Activated T-cell treated with anti-CD3 and anti-CD28 coated beads for 24 hours (primary cell): Measurements from ENCODE around the gene GUSB.
"Not testable (repeated sequence)": the region's sequence is repeated elsewhere in the genome, so short reads cannot be mapped to it uniquely, and the experiment has no call there.

Experiments
- DNase-seq: peaks from one replicate; pipeline ENCODE4 v3.0.0-alpha.2; 2020; ENCODE audit warnings: low read depth

The GUSB gene

DNA sequence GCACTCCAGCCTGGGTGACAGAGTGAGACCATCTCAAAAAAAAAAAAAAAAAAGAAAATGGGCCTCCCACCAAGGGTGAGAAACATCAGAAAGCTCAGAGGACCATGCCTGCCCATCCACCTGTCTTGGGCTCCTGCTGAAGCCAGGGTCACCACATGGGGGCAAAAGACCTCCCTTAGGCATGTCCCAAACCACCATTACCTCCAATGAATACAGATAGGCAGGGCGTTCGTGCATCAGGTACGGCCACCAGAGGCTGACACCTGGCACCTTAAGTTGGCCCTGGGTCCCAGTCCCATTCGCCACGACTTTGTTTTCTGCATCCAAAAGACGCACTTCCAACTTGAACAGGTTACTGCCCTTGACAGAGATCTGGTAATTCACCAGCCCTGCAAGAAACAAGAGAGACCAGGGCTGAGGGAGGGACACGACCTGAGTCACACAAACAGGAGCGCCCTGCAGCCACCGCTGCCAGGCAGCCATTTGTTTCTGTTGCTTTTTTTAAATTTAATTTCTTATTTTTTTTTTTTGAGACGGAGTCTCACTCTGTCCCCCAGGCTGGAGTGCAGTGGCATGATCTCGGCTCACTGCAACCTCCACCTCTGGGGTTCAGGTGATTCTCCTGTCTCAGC, 6.1 kb downstream of the GUSB start:
- no peak for DNase-seq

DNA sequence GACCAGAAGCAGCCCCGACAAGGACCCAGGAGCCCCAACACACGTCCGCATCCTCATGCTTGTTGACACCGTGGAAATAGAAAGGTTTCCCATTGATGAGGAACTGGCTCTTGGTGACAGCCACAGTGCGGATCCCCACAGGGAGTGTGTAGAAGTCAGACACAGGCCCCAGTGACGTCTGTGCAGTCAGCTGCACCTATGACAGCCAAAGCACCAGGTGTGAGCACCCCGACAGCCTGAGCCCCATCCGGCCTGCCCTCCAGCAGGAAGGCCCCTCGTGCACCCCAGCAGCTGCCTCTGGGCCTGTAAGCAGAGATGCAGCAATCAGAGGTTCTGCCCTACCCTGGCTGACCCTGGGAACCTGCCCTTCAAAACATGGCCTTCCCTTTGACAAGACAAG, 7.1 kb downstream of the GUSB start:
- DNase-seq: no peak

- no peak for DNase-seq
Measured at GRCh38 chr7:65974191-65974801, 7.7 kb downstream of the GUSB start.

DNA sequence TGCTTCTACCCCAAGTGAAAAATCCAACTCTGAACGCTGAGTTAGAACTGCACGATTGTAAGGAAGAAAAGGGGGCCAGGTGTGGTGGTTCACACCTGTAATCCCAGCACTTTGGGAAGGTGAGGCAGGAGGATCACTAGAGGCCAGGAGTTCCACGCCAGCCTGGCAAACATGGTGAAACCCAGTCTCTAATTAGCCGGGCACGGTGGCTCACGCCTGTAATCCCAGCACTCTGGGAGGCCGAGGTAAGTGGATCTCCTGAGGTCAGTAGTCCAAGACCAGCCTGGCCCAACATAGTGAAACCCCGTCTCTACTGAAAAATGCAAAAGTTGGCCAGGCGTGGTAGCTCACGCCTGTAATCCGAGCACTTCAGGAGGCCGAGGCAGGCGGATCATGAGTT, 9.0 kb downstream of the GUSB start:
- DNase-seq: no peak

- DNase-seq: no peak
Measured at GRCh38 chr7:65971021-65971420, 11.0 kb downstream of the GUSB start.

- DNase-seq: no peak
Measured at GRCh38 chr7:65968256-65969185, 13.5 kb downstream of the GUSB start.

- no peak for DNase-seq
Measured at GRCh38 chr7:65967361-65968155, 14.5 kb downstream of the GUSB start.

DNA sequence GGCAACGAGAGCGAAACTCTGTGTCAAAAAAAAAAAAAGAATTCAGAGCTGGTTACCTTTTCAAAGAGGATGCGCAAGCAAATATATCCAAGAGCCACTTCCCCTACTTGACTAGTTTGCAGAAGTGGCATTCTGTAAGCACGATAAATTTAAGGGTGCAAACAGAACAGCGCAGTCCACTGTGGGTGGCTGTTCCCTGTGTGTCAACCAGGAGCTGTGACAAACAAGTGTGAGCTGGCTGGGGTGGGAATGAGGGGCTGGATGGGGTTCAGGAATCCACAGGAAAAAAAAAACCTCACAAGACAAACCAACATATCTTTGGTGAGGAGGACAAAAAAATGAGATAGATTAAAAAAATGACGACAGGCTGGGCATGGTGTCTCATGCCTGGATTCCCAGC, 15.9 kb downstream of the GUSB start:
- DNase-seq: no peak

DNA sequence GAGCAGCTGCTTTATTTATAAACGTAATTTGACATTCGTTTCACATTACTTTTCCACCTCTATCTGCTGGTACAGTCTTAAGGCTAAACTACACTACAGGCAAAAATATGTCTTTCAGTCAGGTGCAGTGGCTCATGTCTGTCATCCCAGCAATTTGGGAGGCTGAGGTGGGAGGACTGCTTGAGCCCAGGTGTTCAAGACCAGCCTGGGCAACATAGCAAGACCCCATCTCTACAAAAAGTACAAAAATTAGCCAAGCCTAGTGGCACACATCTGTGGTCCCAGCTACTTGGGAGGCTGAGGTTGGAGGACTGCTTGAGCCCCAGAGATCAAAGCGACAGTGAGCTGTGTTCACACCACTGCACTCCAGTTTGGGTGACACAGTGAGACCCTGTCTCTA, 17.3 kb downstream of the GUSB start:
- DNase-seq: not testable (repeated sequence)

- DNase-seq: no peak
Measured at GRCh38 chr7:65962033-65962432, 20.0 kb downstream of the GUSB start.

DNA sequence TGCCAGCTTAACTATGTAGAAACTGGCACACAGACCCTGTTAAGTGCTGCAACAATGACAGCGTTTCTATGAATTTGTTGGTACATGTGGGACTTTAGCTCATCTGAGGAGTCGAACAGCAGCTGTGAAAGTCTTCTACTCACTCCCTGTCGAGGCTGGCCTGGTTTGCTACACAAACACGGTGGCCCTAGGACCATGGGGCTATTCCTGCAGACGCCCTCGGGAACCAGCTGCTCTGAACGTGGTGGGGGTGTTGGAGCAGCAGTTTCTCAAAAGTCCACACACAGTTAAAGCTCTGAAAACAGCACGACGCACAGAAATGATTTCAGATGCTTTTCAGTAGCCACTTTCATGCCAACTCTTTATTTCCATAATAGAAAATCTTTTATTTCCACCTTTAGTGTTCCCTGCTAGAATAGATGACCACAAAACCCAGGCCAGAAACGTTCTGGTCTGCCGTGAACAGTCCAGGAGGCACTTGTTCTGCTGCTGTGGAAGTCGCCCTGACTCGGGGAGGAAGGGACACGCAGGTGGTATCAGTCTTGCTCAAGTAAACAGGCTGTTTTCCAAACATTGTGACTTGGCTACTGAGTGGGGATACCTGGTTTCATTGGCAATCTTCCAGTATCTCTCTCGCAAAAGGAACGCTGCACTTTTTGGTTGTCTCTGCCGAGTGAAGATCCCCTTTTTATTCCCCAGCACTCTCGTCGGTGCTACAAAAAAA, 21.5 kb downstream of the GUSB start:
- DNase-seq: no peak

DNA sequence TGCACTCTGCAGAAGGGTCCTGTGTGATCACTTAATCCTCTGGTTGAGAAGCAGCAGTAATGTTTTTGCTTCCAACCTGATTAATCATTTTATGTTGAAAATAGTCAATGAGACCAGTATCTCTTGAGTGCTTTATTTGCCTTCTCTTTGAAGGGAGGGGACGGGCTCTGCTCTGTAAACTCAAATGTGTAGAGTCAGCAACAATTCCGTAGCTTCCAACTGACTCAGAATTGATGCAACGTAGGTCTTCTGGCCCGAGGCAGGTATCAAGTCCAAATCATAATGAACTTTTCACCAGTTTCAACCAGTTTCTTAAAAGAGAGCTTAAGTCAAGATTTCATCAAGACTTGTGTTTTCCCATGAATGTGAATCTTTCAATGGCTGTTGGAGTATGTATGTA, 26.3 kb downstream of the GUSB start:
- no peak for DNase-seq

DNA sequence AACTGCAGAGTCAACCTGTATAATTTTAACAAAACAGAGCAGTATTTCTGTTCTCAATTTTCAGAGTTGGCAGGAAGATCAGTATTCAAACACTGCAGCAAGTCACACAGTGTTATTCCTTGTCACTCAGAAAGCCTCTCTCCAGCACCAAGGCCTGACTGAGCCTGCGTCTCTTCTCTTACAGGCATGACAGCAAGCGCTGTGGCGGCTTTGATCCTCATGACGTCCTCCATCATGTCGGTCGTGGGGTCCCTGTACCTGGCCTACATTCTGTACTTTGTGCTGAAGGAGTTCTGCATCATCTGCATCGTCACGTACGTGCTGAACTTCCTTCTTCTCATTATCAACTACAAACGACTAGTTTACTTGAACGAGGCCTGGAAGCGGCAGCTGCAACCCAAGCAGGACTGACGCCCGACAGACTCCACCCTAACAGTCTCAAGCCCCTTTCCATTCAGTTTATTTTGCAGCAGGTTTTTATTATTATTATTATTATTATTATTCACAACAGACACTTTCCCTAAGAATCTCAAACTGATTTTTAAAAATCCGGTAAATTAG, 28.0 kb downstream of the GUSB start:
- DNase-seq: no peak

GRCh38 chr7:65953001-65953720, 28.9 kb downstream of the GUSB start:
- DNase-seq: no peak

DNA sequence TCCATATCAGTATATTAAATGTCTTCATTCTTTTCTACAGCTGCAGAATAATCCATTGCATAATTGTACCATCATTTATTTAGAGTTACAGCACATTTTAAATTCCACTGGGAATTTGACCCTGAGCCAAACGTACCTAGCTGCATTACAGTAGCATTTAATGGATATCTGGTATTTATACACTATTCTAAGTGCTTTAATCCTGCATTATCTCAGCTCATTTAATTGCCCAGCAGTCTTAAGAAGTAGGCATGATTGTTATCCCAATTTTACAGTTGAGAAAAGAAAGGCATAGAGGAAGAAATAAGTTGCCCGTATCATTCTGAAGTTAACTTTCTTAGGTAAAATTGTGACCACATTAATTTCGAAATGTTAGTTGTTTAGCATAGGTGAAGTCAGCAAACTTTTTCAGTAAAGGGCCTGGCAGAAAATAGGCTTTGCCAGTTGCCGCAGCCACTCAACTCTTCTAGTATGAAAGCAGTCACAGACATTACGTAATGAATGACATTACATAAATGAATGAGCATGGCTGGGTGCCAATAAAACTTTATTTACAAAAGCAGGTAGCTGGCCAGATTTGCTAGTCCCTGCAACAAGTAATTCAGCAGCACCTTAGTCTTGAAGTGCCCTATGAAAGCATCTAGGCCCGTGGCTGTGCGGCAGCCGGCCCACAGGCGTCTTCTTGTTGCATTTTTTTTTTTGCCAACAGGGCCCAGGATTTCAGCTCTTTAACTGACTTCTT, 30.0 kb downstream of the GUSB start:
- no peak for DNase-seq

DNA sequence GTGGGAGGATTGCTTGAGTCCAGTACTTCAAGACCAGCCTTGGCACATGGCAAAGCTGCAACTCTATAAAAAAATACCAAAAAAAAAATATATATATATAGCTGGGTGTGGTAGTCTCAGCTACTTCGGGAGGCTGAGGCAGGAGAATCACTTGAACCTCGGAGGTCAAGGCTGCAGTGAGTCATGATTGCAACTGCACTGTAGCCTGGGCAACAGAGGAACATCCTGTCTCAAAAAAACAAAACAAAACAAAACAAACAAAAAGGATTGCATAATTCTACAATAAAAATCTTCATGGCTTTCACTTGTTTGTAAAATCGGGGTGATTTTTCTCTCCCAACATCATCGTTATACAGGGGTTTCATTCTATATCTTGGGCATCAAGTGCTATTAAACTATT, 35.1 kb downstream of the GUSB start:
- no peak for DNase-seq

GRCh38 chr7:65945787-65946186, 36.2 kb downstream of the GUSB start:
- DNase-seq: not testable (repeated sequence)

- DNase-seq: no peak
Measured at GRCh38 chr7:65938336-65938895, 43.6 kb downstream of the GUSB start.

- DNase-seq: no peak
Measured at GRCh38 chr7:65937296-65937695, 44.7 kb downstream of the GUSB start.

DNA sequence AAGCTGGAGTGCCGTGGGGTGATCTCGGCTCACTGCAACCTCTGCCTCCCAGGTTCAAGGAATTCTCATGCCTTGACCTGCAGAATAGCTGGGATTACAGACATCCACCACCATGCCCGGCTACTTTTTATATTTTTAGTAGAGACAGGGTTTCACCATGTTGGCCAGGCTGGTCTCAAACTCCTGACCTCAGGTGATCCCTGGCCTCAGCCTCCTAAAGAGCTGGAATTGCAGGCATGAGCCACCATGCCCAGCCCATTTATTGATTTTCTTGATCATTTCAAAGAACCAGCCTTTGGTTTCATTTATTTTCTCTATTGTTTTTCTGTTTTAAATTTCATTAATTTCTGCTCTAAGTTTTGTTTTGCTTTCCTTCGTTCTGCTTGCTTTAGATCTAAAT, 50.3 kb downstream of the GUSB start:
- no peak for DNase-seq
